Heart right ventricle (tissue), 16 donors: ENCODE data around the gene ORC5. TPM values are rescaled to one million over a fixed set of nuclear protein-coding genes. Genes with fewer than 3 reads are reported as not detected.

Source experiments
- ATAC-seq, 8 donors: fragments of 200-7000 bp; cut with Tn5 transposase; one replicate each; pipeline ENCODE4 v1.9.1; 2020; ENCODE audit warnings: mild to moderate bottlenecking in 8 of 8, moderate library complexity in 8 of 8, moderate number of reproducible peaks in 1 of 8
- DNase-seq, 2 donors: peaks; one replicate each; pipeline ENCODE4 v3.0.0-alpha.2; 2020
- H3K27ac ChIP-seq, 10 donors: fragments of 200-600 bp; sonication (generic) in 2 of 10; one replicate each; pipeline versions ENCODE4 v1.5.0 to v1.8.0; 2020 to 2022; ENCODE audit warnings: mild to moderate bottlenecking in 3 of 10
- H3K27me3 ChIP-seq, 7 donors: fragments of 200-600 bp; one replicate each; pipeline ENCODE4 v1.8.0; 2021 to 2022; ENCODE audit warnings: mild to moderate bottlenecking in 2 of 7
- H3K36me3 ChIP-seq, 9 donors: fragments of 200-600 bp; sonication (generic) in 1 of 9; one replicate each; pipeline versions ENCODE4 v1.5.0 to v1.8.0; 2020 to 2022; ENCODE audit warnings: mild to moderate bottlenecking in 2 of 9
- H3K4me1 ChIP-seq, 9 donors: fragments of 200-600 bp; sonication (generic) in 1 of 9; one replicate each; pipeline versions ENCODE4 v1.5.0 to v1.8.0; 2020 to 2022; ENCODE audit warnings: mild to moderate bottlenecking in 4 of 9
- H3K4me3 ChIP-seq, 10 donors: fragments of 200-600 bp; sonication (generic) in 2 of 10; one replicate each; pipeline versions ENCODE4 v1.5.0 to v1.8.0; 2020 to 2022; ENCODE audit warnings: mild to moderate bottlenecking in 7 of 10, moderate library complexity in 2 of 10
- H3K9me3 ChIP-seq, 11 donors: fragments of 200-600 bp in 10 of 11; sonication (generic) in 2 of 11; one replicate each; pipeline versions ENCODE4 v1.5.0 to v1.8.0; 2013 to 2022; ENCODE audit warnings: mild to moderate bottlenecking in 2 of 11, control low read depth in 1 of 11, moderate library complexity in 1 of 11
- CTCF ChIP-seq, 9 donors: fragments of 200-600 bp; sonication (generic) in 2 of 9; IDR thresholded peaks; one replicate each; pipeline versions ENCODE4 v1.5.0 to v1.8.0; 2021 to 2022; ENCODE audit warnings: antibody characterized with exemption in 9 of 9, mild to moderate bottlenecking in 5 of 9, moderate library complexity in 1 of 9
- WGBS, 2 donors: extraction: QIAGEN DNeasy Blood & Tissue Kit; methylation state at CpG; one replicate each; pipeline ENCODE4 v1.1.7; 2013; ENCODE audit warnings: inconsistent platforms in 1 of 2; 5-methylcytosine and 5-hydroxymethylcytosine counted together
- intact Hi-C, 10 donors: fragments of 100-400 bp; cut with DNase I; formaldehyde crosslinking; loops; one replicate each; pipeline versions ENCODE4 v1.11.1 to v1.14.2; 2022
- polyA plus RNA-seq, 2 donors: library from polyadenylated mRNA; stranded (reverse); fragments of 200-250 nt; gene quantifications; one replicate each; pipeline ENCODE4 v1.2.3, GENCODE V29; 2013
- total RNA-seq, 10 donors: library from RNA; stranded (reverse); fragmentation: NEBNext Ultra II Directional in 3 of 10; extraction: Animal tissue kit (Norgen Biotek cat#: 25700) in 3 of 10; gene quantifications; one replicate each; pipeline versions ENCODE4 v1.2.1 to v1.2.4, GENCODE V29; 2021 to 2023
- donor health status: Arrhythmogenic right ventricular cardiomyopathy.
- donor health status: ischemic (EF 13 %, LVEDD 7.1; RV severe dilation, severe dysfunction).
- donor health status: healthy with polysubstance abuse.
- donor health status: DM: no; HTN: yes; CAD: no.
- donor health status: DM: no; HTN: no; CAD: no.
- donor health status: ischemic (EF 25% LVEDD 6.9; RV normal size, moderate dysfunction).
- donor health status: ischemic (EF 25% LVEDD 5.7; RV mildly dilated, moderate dysfunction).
- donor health status: healthy.
- donor health status: DM: yes; HTN: yes; CAD: no.
- donor health status: Ischemic cardiomyopathy.
- donor health status: ischemic (EF 35%, LVEDD 5.7; RV mildly dilated, moderate dysfunction).
- donor health status: nonischemic (EF 11% LVEDD 7.7; RV severe dilation, severe dysfunction).
- donor health status: DM: yes; HTN: yes; CAD: no.
- donor health status: PGD.
- donor health status: ischemic (EF 29% LVEDD 5.4; RV normal size, mild dysfunction).
- donor health status: nonischemic (EF 23%, LVEDD 6.1; RV moderate dilation, normal function).

The ORC5 gene
- total and polyA plus RNA-seq, 12 donors, result 3.2 to 12.0 (median 6.9) TPM

GRCh38 chr7:104176332-104176731 lies 31.5 kb downstream of the ORC5 start:
- no peak for ATAC-seq
- peaks cover 0 to 14% (median 0%) of the 10 kb centered on the region in 11 donors for H3K9me3 ChIP-seq
- no peak for TF ChIP-seq CTCF (IDR thresholded peaks at IDR 0.05)
- H3K36me3 ChIP-seq, result peaks cover 0 to 50% (median 15%) of the 10 kb centered on the region in 9 donors
- H3K4me3 ChIP-seq, result no peak overlapping the region
- H3K27ac ChIP-seq, result no peak overlapping the region
- intact Hi-C loops, result no loop called here
- WGBS, 2 donors, result 80 to 83% methylated on average over 4 of the region's 4 CpGs
- no peaks in the 10 kb centered on the region for H3K4me1 ChIP-seq
- DNase-seq, result no peak
- H3K27me3 ChIP-seq, result no peaks in the 10 kb centered on the region

DNA sequence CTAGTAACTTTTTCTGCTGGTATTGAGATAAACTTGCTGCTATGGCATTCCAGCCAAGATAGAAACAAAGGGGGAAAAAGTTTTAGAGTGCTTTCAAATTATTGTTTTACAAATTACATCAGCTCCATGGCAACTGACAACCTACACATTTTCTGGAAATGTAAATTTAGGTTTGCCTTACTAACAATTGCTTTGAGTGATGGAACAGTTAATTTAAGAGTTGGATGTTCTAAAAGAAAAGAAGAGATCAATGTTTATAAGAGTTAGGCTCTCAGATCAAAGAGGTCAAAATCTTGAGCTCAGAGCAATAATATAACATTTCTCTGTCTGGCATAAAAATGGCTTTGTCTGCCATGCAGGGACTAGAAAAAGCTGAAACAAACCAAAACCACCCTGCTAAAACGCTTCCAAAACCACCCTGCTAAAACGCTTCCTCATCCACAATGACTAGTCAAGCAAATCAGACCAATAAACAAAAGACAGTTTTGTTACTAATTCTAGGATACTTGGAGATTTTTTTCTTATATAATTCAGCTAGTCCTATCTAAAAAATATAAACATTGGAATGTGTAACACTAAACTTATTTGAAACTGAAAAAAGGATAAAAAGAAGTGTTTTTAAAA lies 32.3 kb downstream of the ORC5 start:
- Histone ChIP-seq H3K9me3 (peaks cover 0 to 14% (median 0%) of the 10 kb centered on the region in 11 donors), H3K4me1 (no peaks in the 10 kb centered on the region), H3K4me3 (no peak overlapping the region), H3K36me3 (peaks cover 0 to 50% (median 15%) of the 10 kb centered on the region in 9 donors), H3K27me3 (no peaks in the 10 kb centered on the region), H3K27ac (no peak overlapping the region)
- no peak for DNase-seq
- intact Hi-C loops, result no loop called here
- no peak for TF ChIP-seq CTCF (IDR thresholded peaks at IDR 0.05)
- 79 to 88% methylated on average over 2 of the region's 2 CpGs for WGBS, 2 donors
- no peak for ATAC-seq

- WGBS, 2 donors, result 64% methylated on average over 2 of the region's 2 CpGs
- no peak for TF ChIP-seq CTCF (IDR thresholded peaks at IDR 0.05)
- H3K9me3 ChIP-seq, result peaks cover 0 to 7% (median 0%) of the 10 kb centered on the region in 11 donors
- peaks cover 0 to 52% (median 15%) of the 10 kb centered on the region in 9 donors for H3K36me3 ChIP-seq
- DNase-seq, result no peak
- intact Hi-C loops, result no loop called here
- no peak overlapping the region for H3K27ac ChIP-seq
- no peaks in the 10 kb centered on the region for H3K27me3 ChIP-seq
- no peak for ATAC-seq
- no peak overlapping the region for H3K4me3 ChIP-seq
- no peaks in the 10 kb centered on the region for H3K4me1 ChIP-seq
Measured at GRCh38 chr7:104174798-104175197, 33.0 kb downstream of the ORC5 start.

DNA sequence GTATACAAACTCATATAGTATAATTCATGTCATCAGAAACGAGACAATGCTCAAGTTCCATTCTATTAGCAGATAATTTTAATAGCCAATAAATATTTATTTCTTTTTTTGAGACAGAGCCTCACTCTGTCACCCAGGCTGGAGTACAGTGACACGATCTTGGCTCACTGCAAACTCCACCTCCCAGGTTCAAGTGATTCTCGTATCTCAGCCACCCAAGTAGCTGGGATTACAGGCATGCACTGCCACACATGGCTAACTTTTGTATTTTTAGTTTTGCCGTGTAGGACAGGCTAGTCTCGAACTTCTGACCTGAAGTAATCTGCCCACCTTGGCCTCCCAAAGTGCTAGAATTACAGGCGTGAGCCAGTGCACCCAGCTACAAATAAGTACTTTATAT lies 45.7 kb downstream of the ORC5 start:
- 53 to 60% methylated on average over 6 of the region's 6 CpGs for WGBS, 2 donors
- peaks cover 0 to 72% (median 12%) of the 10 kb centered on the region in 9 donors for H3K36me3 ChIP-seq
- no peaks in the 10 kb centered on the region for H3K27me3 ChIP-seq
- intact Hi-C loops, result loop anchor here in 6 of 10 donors (5.0 to 10.0 kb wide), 4 partner anchors 587 to 640 kb away; no protein-coding TSS in a partner anchor
- no peaks in the 10 kb centered on the region for H3K9me3 ChIP-seq
- peak overlapping the region in 1 of 10 donors; percentile 2 for H3K27ac ChIP-seq
- no peak for TF ChIP-seq CTCF (IDR thresholded peaks at IDR 0.05)
- ATAC-seq, result peak in 3 of 8 donors; percentile 22 to 57 (median 35)
- no peak overlapping the region for H3K4me3 ChIP-seq
- H3K4me1 ChIP-seq, result peaks cover 0 to 10% (median 0%) of the 10 kb centered on the region in 9 donors
- DNase-seq, result no peak
